Heart left ventricle (tissue), 16 donors: ENCODE data around the gene NKD1. TPM values are rescaled to one million over a fixed set of nuclear protein-coding genes. Genes with fewer than 3 reads are reported as not detected.

Experiments used
- ATAC-seq, 4 donors: fragments of 200-7000 bp; cut with Tn5 transposase; one replicate each; pipeline ENCODE4 v1.9.1; 2020 to 2022; ENCODE audit warnings: moderate library complexity in 4 of 4, mild to moderate bottlenecking in 3 of 4, moderate number of reproducible peaks in 1 of 4
- DNase-seq, 5 donors: peaks; one replicate each; pipeline ENCODE4 v3.0.0-alpha.2; 2020
- H3K27ac ChIP-seq, 12 donors: fragments of 200-600 bp; sonication (generic) in 4 of 12; one replicate each; pipeline versions ENCODE4 v1.5.0 to v1.8.0; 2016 to 2022; ENCODE audit warnings: mild to moderate bottlenecking in 2 of 12
- H3K27me3 ChIP-seq, 9 donors: fragments of 200-600 bp; sonication (generic) in 2 of 9; one replicate each; pipeline versions ENCODE4 v1.5.1 to v1.8.0; 2016 to 2022; ENCODE audit warnings: mild to moderate bottlenecking in 3 of 9
- H3K36me3 ChIP-seq, 9 donors: fragments of 200-600 bp; sonication (generic) in 2 of 9; one replicate each; pipeline versions ENCODE4 v1.5.0 to v1.8.0; 2018 to 2022; ENCODE audit warnings: mild to moderate bottlenecking in 2 of 9
- H3K4me1 ChIP-seq, 12 donors: fragments of 200-600 bp; sonication (generic) in 4 of 12; one replicate each; pipeline versions ENCODE4 v1.5.0 to v1.8.0; 2016 to 2022; ENCODE audit warnings: mild to moderate bottlenecking in 3 of 12
- H3K4me3 ChIP-seq, 12 donors: fragments of 200-600 bp; sonication (generic) in 4 of 12; one replicate each; pipeline versions ENCODE4 v1.5.0 to v1.8.0; 2017 to 2022; ENCODE audit warnings: mild to moderate bottlenecking in 9 of 12, moderate library complexity in 4 of 12
- H3K9me3 ChIP-seq, 12 donors: fragments of 200-600 bp; sonication (generic) in 4 of 12; one replicate each; pipeline versions ENCODE4 v1.5.0 to v1.8.0; 2016 to 2022; ENCODE audit warnings: mild to moderate bottlenecking in 1 of 12
- CTCF ChIP-seq, 12 donors: fragments of 200-600 bp; sonication (generic) in 4 of 12; IDR thresholded peaks; one replicate each; pipeline versions ENCODE4 v1.5.0 to v1.8.0; 2018 to 2022; ENCODE audit warnings: antibody characterized with exemption in 12 of 12, mild to moderate bottlenecking in 5 of 12
- POLR2A ChIP-seq, 2 donors: fragments of 450-650 bp; IDR thresholded peaks; one replicate each; pipeline ENCODE4 v1.6.1; 2017; ENCODE audit warnings: antibody characterized with exemption in 2 of 2, mild to moderate bottlenecking in 2 of 2, moderate library complexity in 2 of 2
- WGBS, 4 donors: extraction: QIAGEN DNeasy Blood & Tissue Kit in 2 of 4; methylation state at CpG; one replicate each; pipeline versions ENCODE4 v1.1.5 to v1.1.7; 2013 to 2018; 5-methylcytosine and 5-hydroxymethylcytosine counted together
- intact Hi-C, 10 donors: fragments of 100-400 bp; cut with DNase I; formaldehyde crosslinking; loops; one replicate each; pipeline versions ENCODE4 v1.11.1 to v1.14.2; 2022
- polyA plus RNA-seq, 2 donors: library from polyadenylated mRNA; stranded (reverse); fragments of 200-250 nt; gene quantifications; one replicate each; pipeline ENCODE4 v1.2.3, GENCODE V29; 2013
- total RNA-seq, 9 donors: library from RNA; depleted of rRNA in 2 of 9; stranded (reverse); fragments of >200 nt in 2 of 9; fragmentation: NEBNext Ultra II Directional in 3 of 9; extraction: Animal tissue kit (Norgen Biotek cat#: 25700) in 3 of 9; gene quantifications; one replicate each; pipeline versions ENCODE4 v1.1.0 to v1.2.4, GENCODE V29; 2016 to 2023
- donor health status: ischemic (EF 13 %, LVEDD 7.1; RV severe dilation, severe dysfunction).
- donor health status: healthy with polysubstance abuse.
- donor health status: DM: no; HTN: yes; CAD: no.
- donor health status: DM: no; HTN: no; CAD: no.
- donor health status: ischemic (EF 25% LVEDD 6.9; RV normal size, moderate dysfunction).
- donor health status: ischemic (EF 25% LVEDD 5.7; RV mildly dilated, moderate dysfunction).
- donor health status: healthy.
- donor health status: DM: yes; HTN: yes; CAD: no.
- donor health status: ischemic (EF 35%, LVEDD 5.7; RV mildly dilated, moderate dysfunction).
- donor health status: nonischemic (EF 11% LVEDD 7.7; RV severe dilation, severe dysfunction).
- donor health status: DM: yes; HTN: yes; CAD: no.
- donor health status: PGD.
- donor health status: ischemic (EF 29% LVEDD 5.4; RV normal size, mild dysfunction).
- donor health status: nonischemic (EF 23%, LVEDD 6.1; RV moderate dilation, normal function).

Gene NKD1
- total and polyA plus RNA-seq, 11 donors = 0.05 to 1.0 (median 0.26) TPM

GRCh38 chr16:50585331-50585776 lies 37.2 kb downstream of the NKD1 start:
- Histone ChIP-seq H3K4me3 (no peak overlapping the region), H3K9me3 (no peaks in the 10 kb centered on the region), H3K27ac (peak overlapping the region in 4 of 12 donors; percentile 23 to 79 (median 36)), H3K36me3 (no peaks in the 10 kb centered on the region), H3K27me3 (no peaks in the 10 kb centered on the region), H3K4me1 (peaks cover 0 to 24% (median 0%) of the 10 kb centered on the region in 12 donors)
- WGBS, 4 donors = 65 to 77% (median 70%) methylated on average over 15 to 16 of the region's 16 CpGs
- intact Hi-C loops = no loop called here
- DNase-seq (peak in 4 of 5 donors; percentile 33 to 85 (median 70)), ATAC-seq (peak; percentile 37 to 80 (median 70))
- TF ChIP-seq CTCF (IDR thresholded peaks at IDR 0.05) (no peak), POLR2A (IDR thresholded peaks at IDR 0.05) (no peak)

DNA sequence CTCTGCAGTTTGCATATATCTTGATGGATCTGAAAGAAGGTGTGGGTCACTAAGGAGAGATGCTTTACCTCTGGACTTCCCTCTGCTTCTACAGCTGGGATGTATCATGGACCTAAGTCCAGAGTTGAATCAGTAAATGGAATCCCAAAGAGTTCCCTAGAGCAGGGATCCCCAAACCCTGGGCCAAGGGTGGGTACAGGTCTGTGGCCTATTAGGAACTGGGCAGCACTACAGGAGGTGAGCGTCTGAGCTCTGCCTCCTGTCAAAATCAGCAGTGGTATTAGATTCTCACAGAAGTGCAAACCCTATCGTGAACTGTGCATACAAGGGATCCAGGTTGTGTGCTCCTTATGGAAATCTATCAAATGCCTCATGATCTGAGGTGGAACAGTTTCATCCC lies 39.3 kb downstream of the NKD1 start:
- WGBS, 4 donors = 94 to 100% (median 98%) methylated on average over 2 of the region's 2 CpGs
- ATAC-seq (no peak), DNase-seq (no peak)
- no peaks in the 10 kb centered on the region for H3K27me3 ChIP-seq
- H3K27ac ChIP-seq = no peak overlapping the region
- H3K36me3 ChIP-seq = no peaks in the 10 kb centered on the region
- H3K4me3 ChIP-seq = no peak overlapping the region
- H3K9me3 ChIP-seq = no peaks in the 10 kb centered on the region
- no peak for TF ChIP-seq POLR2A (IDR thresholded peaks at IDR 0.05)
- no peak for TF ChIP-seq CTCF (IDR thresholded peaks at IDR 0.05)
- peaks cover 0 to 30% (median 11%) of the 10 kb centered on the region in 12 donors for H3K4me1 ChIP-seq
- intact Hi-C loops = no loop called here

GRCh38 chr16:50588276-50588675 lies 40.1 kb downstream of the NKD1 start:
- intact Hi-C loops = no loop called here
- H3K36me3 ChIP-seq = no peaks in the 10 kb centered on the region
- ATAC-seq (no peak), DNase-seq (no peak)
- H3K9me3 ChIP-seq = no peaks in the 10 kb centered on the region
- H3K4me1 ChIP-seq = peaks cover 0 to 36% (median 11%) of the 10 kb centered on the region in 12 donors
- H3K27me3 ChIP-seq = no peaks in the 10 kb centered on the region
- H3K27ac ChIP-seq = peak overlapping the region in 2 of 12 donors; percentile 50 to 88
- TF ChIP-seq CTCF (IDR thresholded peaks at IDR 0.05) (no peak), POLR2A (IDR thresholded peaks at IDR 0.05) (no peak)
- WGBS, 4 donors = 92 to 98% (median 95%) methylated on average over 2 of the region's 2 CpGs
- no peak overlapping the region for H3K4me3 ChIP-seq

DNA sequence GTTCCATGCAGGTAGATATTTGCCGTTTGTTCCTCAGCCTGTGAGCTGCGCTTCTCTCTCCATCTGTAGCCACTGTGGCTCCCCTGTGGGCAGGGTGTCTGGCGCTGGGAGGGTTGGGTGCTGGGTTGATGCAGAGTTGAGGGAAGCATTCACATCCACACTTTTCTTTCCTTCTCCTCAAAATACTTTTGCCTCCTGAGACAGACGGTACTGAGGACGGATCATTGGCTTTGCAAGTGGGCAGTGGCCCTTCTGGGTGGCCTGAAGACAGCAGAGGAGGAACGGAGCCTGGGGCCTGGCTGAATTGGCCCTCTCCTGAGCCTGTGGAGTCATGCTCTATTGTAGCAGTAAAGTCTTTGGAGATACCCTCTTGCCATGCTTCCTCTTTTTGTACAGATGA lies 43.0 kb downstream of the NKD1 start:
- no peak for ATAC-seq

More for the DNA sequence above, 43.0 kb downstream of the NKD1 start:
- peaks cover 0 to 20% (median 10%) of the 10 kb centered on the region in 12 donors for H3K4me1 ChIP-seq
- H3K36me3 ChIP-seq = no peaks in the 10 kb centered on the region
- TF ChIP-seq POLR2A (IDR thresholded peaks at IDR 0.05) (no peak), CTCF (IDR thresholded peaks at IDR 0.05) (no peak)
- H3K4me3 ChIP-seq = no peak overlapping the region
- H3K27ac ChIP-seq = peak overlapping the region in 1 of 12 donors; percentile 57
- WGBS, 4 donors = 84 to 96% (median 90%) methylated on average over 6 of the region's 6 CpGs
- intact Hi-C loops = loop anchor here in 8 of 10 donors (5.0 to 10.0 kb wide), 5 partner anchors 74 to 216 kb away; no protein-coding TSS in a partner anchor
- H3K9me3 ChIP-seq = no peaks in the 10 kb centered on the region
- DNase-seq = peak in 1 of 5 donors; percentile 25
- no peaks in the 10 kb centered on the region for H3K27me3 ChIP-seq
